Measurements from ENCODE around the gene SEMA6A. TPM values are rescaled to one million over a fixed set of nuclear protein-coding genes. Genes with fewer than 3 reads are reported as not detected.
A peak's percentile ranks its signal among the peaks of the same experiment; 100 is the strongest.

SEMA6A gene
- total RNA-seq, 3 donors from 2014 or later = 33.9 to 40.3 (median 35.6) TPM

- Histone ChIP-seq H3K4me1 (no peaks in the 10 kb centered on the region), H3K4me3 (peak overlapping the region; percentile 68 to 83 (median 73)), H3K27me3 (no peaks in the 10 kb centered on the region), H3K9me3 (no peaks in the 10 kb centered on the region), H3K27ac (peak overlapping the region; percentile 80 to 86), H3K36me3 (no peaks in the 10 kb centered on the region)
- intact Hi-C loops (cut with DNase I; ENCODE audit: low total_unique reads) = no loop called here
- peak in 1 of 2 donors; percentile 54 for DNase-seq (ENCODE audit: low spot score in 2 of 2)
- TF ChIP-seq POLR2A (IDR thresholded peaks at IDR 0.05) (no peak), POLR2AphosphoS5 (IDR thresholded peaks at IDR 0.05) (no peak)
- TF ChIP-seq, protein P1, sequence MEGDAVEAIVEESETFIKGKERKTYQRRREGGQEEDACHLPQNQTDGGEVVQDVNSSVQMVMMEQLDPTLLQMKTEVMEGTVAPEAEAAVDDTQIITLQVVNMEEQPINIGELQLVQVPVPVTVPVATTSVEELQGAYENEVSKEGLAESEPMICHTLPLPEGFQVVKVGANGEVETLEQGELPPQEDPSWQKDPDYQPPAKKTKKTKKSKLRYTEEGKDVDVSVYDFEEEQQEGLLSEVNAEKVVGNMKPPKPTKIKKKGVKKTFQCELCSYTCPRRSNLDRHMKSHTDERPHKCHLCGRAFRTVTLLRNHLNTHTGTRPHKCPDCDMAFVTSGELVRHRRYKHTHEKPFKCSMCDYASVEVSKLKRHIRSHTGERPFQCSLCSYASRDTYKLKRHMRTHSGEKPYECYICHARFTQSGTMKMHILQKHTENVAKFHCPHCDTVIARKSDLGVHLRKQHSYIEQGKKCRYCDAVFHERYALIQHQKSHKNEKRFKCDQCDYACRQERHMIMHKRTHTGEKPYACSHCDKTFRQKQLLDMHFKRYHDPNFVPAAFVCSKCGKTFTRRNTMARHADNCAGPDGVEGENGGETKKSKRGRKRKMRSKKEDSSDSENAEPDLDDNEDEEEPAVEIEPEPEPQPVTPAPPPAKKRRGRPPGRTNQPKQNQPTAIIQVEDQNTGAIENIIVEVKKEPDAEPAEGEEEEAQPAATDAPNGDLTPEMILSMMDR (IDR thresholded peaks at IDR 0.05) = no peak
Measured at GRCh38 chr5:116573279-116573701, 1.3 kb downstream of the SEMA6A start.

DNA sequence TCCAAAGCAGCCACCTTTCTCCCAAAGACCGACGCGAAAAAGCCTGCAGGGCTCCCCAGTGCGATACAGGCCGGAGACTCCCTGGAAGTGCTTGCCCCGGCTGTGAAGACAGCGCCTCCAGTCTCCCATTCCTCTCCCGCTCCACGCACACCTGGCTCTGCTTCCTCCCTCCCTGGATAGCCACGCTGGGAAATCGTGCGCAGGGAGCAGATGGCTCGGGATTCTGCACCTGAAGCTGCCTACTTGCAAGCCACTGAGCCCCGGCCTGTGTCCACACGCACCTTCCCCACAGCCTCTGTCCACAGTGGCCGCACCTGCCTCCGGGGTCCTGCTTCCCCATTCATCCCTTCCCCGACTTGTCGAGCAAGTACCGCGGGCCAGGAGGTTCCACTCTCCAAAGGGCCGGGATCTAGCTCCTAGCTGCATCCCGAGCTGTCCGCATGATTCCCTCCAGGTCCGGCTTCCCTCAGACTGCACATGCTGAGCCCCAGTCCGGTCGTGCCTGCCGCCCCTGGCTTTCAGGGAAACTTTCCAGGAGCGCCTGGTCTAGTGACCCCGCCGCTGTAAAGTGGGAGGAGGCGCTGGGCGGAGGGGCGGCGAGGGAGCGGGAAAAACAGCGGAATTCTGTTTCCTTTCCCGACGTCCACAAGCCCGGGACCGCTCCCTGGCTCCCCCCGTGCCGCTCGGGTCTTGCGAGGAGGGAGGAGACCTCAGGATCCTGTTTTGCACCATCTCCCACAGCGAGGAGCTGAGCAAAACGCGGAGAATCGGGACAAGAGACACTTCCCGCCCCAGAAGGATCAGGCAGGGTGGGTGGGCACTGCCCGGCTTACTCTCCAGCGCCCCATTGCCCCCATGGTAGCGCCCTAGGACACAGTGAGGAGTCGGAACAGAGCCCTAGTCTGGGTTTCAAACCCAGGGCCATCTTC, 2.0 kb downstream of the SEMA6A start:
- intact Hi-C loops (cut with DNase I; ENCODE audit: low total_unique reads) = no loop called here
- DNase-seq (ENCODE audit: low spot score in 2 of 2) = peak in 1 of 2 donors; percentile 57
- TF ChIP-seq POLR2A (IDR thresholded peaks at IDR 0.05) (no peak), POLR2AphosphoS5 (IDR thresholded peaks at IDR 0.05) (no peak)
- TF ChIP-seq, protein P1 (IDR thresholded peaks at IDR 0.05) = no peak

DNA sequence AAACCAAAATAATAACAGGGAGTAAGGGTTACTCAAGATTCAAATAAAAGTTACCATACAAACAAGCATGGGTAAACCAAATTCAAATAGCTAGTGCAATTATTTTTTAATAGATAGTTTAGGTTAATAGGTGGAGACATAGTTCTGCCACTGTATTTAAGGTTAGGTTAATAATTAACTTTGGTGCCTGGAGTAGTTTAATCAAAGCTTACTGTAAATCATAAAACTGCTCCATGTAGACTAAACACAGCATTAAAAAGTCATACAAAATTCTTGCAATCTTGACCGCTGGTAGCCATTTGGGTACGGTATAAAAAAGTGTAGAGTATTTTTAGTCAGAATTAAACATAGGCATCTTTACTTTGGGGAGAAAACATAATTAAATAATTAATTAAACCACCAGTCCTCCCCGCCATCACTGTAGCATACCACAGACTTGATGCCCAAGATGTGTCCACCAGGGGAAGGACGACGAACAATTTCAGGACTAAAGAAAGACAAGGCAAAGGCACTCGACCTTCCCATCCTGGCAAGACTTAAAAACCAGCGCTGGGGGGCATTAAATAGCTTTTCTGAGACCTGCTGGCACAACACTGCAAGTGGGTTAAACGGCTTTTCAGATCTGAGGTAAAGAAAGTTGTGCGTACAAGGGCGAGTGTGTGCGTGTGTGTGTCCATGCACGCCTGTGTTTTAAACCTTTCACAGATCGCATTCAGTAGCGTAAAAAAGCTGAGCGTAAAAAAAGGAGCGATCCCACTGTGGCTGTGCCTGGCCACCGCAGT, 2.9 kb downstream of the SEMA6A start:
- no peak for DNase-seq (ENCODE audit: low spot score in 2 of 2)
- intact Hi-C loops (cut with DNase I; ENCODE audit: low total_unique reads) = no loop called here
- H3K9me3 ChIP-seq = no peaks in the 10 kb centered on the region
- TF ChIP-seq POLR2AphosphoS5 (IDR thresholded peaks at IDR 0.05) = no peak
- TF ChIP-seq, protein P1 (IDR thresholded peaks at IDR 0.05) = no peak
- no peak for TF ChIP-seq POLR2A (IDR thresholded peaks at IDR 0.05)
- H3K36me3 ChIP-seq = no peaks in the 10 kb centered on the region
- H3K27me3 ChIP-seq = no peaks in the 10 kb centered on the region
- H3K4me3 ChIP-seq = peak overlapping the region; percentile 68 to 83 (median 73)
- H3K4me1 ChIP-seq = no peaks in the 10 kb centered on the region
- no peak overlapping the region for H3K27ac ChIP-seq

More for the DNA sequence above, 2.0 kb downstream of the SEMA6A start:
- Histone ChIP-seq H3K36me3 (no peaks in the 10 kb centered on the region), H3K4me3 (peak overlapping the region; percentile 68 to 83 (median 73)), H3K27me3 (no peaks in the 10 kb centered on the region), H3K27ac (peak overlapping the region; percentile 80 to 86), H3K9me3 (no peaks in the 10 kb centered on the region), H3K4me1 (no peaks in the 10 kb centered on the region)

DNA sequence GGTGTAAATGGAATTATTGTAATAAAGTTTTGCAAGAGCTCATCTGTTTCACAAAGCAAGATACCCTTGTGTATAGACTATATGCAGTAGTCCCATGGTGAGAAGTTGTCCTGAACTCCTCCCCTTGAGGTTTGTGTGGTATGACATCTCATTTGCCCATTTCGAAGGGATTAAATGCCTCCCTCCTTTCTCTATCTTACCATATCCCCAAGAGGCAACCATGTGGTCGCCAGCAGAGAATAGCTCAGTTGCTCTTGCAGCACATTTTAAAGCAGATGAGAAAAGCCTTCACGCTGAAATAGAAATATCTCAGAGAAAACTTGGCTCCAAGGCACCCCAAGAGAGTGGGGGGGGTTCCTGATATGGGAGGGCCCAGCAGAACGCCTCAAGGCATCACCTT, 4.6 kb downstream of the SEMA6A start:
- H3K27ac ChIP-seq = no peak overlapping the region
- DNase-seq (ENCODE audit: low spot score in 2 of 2) = no peak
- intact Hi-C loops (cut with DNase I; ENCODE audit: low total_unique reads) = no loop called here
- no peaks in the 10 kb centered on the region for H3K27me3 ChIP-seq
- H3K36me3 ChIP-seq = no peaks in the 10 kb centered on the region
- H3K9me3 ChIP-seq = no peaks in the 10 kb centered on the region
- TF ChIP-seq POLR2A (IDR thresholded peaks at IDR 0.05) (no peak), POLR2AphosphoS5 (IDR thresholded peaks at IDR 0.05) (no peak)
- TF ChIP-seq, protein P1 (IDR thresholded peaks at IDR 0.05) = no peak
- no peak overlapping the region for H3K4me3 ChIP-seq
- H3K4me1 ChIP-seq = no peaks in the 10 kb centered on the region

Data from breast epithelium (tissue), 4 donors.